ENCODE data around the gene MPPED1. TPM values are rescaled to one million over a fixed set of nuclear protein-coding genes. Genes with fewer than 3 reads are reported as not detected.

Gene MPPED1
- total RNA-seq, 1 experiment from 2014 or later = not detected

DNA sequence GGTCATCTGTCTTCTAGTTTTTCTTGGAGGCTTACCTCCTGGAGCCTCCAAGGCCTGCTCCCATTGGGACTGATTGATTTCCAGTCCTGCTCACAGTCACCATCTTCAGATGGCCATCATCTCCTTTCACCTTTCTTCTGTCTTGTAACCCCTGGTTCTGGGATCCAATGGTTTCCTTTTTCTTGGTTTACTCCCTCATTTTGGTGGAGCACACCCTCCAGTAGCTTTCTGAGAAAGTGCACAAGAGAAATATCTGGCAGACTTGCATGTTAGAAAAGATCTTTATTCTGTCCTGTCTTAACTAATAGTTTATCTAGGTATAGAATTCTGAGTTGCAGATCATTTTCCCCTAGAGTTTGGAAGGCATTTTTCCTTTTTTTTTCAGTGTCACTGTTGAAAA lies 50.9 kb downstream of the MPPED1 start:
- TF ChIP-seq, protein P1, sequence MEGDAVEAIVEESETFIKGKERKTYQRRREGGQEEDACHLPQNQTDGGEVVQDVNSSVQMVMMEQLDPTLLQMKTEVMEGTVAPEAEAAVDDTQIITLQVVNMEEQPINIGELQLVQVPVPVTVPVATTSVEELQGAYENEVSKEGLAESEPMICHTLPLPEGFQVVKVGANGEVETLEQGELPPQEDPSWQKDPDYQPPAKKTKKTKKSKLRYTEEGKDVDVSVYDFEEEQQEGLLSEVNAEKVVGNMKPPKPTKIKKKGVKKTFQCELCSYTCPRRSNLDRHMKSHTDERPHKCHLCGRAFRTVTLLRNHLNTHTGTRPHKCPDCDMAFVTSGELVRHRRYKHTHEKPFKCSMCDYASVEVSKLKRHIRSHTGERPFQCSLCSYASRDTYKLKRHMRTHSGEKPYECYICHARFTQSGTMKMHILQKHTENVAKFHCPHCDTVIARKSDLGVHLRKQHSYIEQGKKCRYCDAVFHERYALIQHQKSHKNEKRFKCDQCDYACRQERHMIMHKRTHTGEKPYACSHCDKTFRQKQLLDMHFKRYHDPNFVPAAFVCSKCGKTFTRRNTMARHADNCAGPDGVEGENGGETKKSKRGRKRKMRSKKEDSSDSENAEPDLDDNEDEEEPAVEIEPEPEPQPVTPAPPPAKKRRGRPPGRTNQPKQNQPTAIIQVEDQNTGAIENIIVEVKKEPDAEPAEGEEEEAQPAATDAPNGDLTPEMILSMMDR (IDR thresholded peaks at IDR 0.05; ENCODE audit: unreplicated experiment) = no peak
- H3K4me1 Mint-ChIP-seq (ENCODE audit: insufficient read depth, unreplicated experiment) = no peaks in the 10 kb centered on the region
- peaks cover 58% of the 10 kb centered on the region for H3K27me3 Mint-ChIP-seq (ENCODE audit: insufficient read depth, unreplicated experiment)
- no peak overlapping the region for H3K27ac Mint-ChIP-seq (ENCODE audit: low read depth, unreplicated experiment)
- BruUV-seq (replicated peaks) = no TSS peak
- H3K36me3 Mint-ChIP-seq (ENCODE audit: insufficient read depth, unreplicated experiment) = peaks cover 6% of the 10 kb centered on the region
- POLR2A ChIA-PET = no interaction called here
- no peak overlapping the region for H3K4me3 Mint-ChIP-seq (ENCODE audit: unreplicated experiment)
- CTCF ChIA-PET = no interaction called here
- intact Hi-C loops (cut with micrococcal nuclease) = no loop called here
- no peak for DNase-seq (ENCODE audit: unreplicated experiment)
- H3K9me3 Mint-ChIP-seq (ENCODE audit: unreplicated experiment) = peaks cover 7% of the 10 kb centered on the region

GRCh38 chr22:43464809-43465208 lies 53.0 kb downstream of the MPPED1 start:
- POLR2A ChIA-PET = no interaction called here
- peaks cover 7% of the 10 kb centered on the region for H3K9me3 Mint-ChIP-seq (ENCODE audit: unreplicated experiment)
- no TSS peak for BruUV-seq (replicated peaks)
- no peak for DNase-seq (ENCODE audit: unreplicated experiment)
- H3K4me3 Mint-ChIP-seq (ENCODE audit: unreplicated experiment) = no peak overlapping the region
- TF ChIP-seq, protein P1 (IDR thresholded peaks at IDR 0.05; ENCODE audit: unreplicated experiment) = no peak
- CTCF ChIA-PET = no interaction called here
- H3K36me3 Mint-ChIP-seq (ENCODE audit: insufficient read depth, unreplicated experiment) = peaks cover 6% of the 10 kb centered on the region
- H3K4me1 Mint-ChIP-seq (ENCODE audit: insufficient read depth, unreplicated experiment) = no peaks in the 10 kb centered on the region
- H3K27me3 Mint-ChIP-seq (ENCODE audit: insufficient read depth, unreplicated experiment) = peaks cover 48% of the 10 kb centered on the region
- intact Hi-C loops (cut with micrococcal nuclease) = no loop called here
- no peak overlapping the region for H3K27ac Mint-ChIP-seq (ENCODE audit: low read depth, unreplicated experiment)

DNA sequence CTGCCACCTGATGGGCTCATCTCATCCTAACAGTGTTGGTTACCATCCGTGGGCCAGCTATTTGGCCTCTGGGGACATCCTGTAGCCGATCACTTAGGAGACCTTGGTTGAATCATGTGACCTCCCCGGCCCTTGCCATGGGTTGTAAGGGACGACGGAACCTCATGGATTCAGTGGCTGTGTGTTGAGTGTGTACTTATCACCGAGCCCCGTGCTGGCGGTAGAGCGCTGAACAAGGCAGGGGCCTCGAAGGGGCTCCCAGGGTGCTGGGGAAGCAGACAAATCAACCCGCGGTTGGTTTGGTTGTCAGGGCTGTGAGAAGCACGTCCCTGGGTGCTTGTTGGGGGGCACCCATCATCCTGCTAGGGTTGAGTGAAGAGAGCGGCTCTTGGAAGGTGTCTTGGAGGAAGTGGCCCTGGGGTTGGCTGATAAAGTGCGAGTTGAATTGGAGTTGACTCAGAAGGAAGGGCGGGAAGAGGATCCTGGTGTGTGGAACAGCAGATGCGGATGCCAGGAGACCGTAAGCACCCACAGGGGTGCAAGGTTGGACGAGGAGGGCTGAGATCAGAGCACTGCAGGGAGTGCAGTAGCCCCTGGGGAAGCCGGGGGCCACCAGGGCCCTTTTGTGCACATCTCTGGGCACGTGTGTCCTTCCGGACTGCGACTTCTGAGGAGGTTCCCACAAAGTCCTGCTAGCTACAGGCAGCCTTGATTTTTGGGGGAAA lies 53.6 kb downstream of the MPPED1 start:
- TF ChIP-seq, protein P1 (IDR thresholded peaks at IDR 0.05; ENCODE audit: unreplicated experiment) = no peak

GRCh38 chr22:43466710-43467109 lies 54.9 kb downstream of the MPPED1 start:
- no TSS peak for BruUV-seq (replicated peaks)
- Mint-ChIP-seq H3K27ac (ENCODE audit: low read depth, unreplicated experiment) (no peak overlapping the region), H3K36me3 (ENCODE audit: insufficient read depth, unreplicated experiment) (peaks cover 6% of the 10 kb centered on the region), H3K4me1 (ENCODE audit: insufficient read depth, unreplicated experiment) (no peaks in the 10 kb centered on the region), H3K9me3 (ENCODE audit: unreplicated experiment) (peaks cover 7% of the 10 kb centered on the region), H3K4me3 (ENCODE audit: unreplicated experiment) (no peak overlapping the region), H3K27me3 (ENCODE audit: insufficient read depth, unreplicated experiment) (peaks cover 47% of the 10 kb centered on the region)
- TF ChIP-seq, protein P1 (IDR thresholded peaks at IDR 0.05; ENCODE audit: unreplicated experiment) = no peak
- no peak for DNase-seq (ENCODE audit: unreplicated experiment)
- ChIA-PET POLR2A (no interaction called here), CTCF (no interaction called here)
- intact Hi-C loops (cut with micrococcal nuclease) = no loop called here

More for the DNA sequence above, 53.6 kb downstream of the MPPED1 start:
- no TSS peak for BruUV-seq (replicated peaks)
- peaks cover 7% of the 10 kb centered on the region for H3K9me3 Mint-ChIP-seq (ENCODE audit: unreplicated experiment)
- intact Hi-C loops (cut with micrococcal nuclease) = no loop called here
- DNase-seq (ENCODE audit: unreplicated experiment) = no peak
- H3K4me3 Mint-ChIP-seq (ENCODE audit: unreplicated experiment) = no peak overlapping the region
- H3K27me3 Mint-ChIP-seq (ENCODE audit: insufficient read depth, unreplicated experiment) = peaks cover 47% of the 10 kb centered on the region
- no peak overlapping the region for H3K27ac Mint-ChIP-seq (ENCODE audit: low read depth, unreplicated experiment)
- H3K4me1 Mint-ChIP-seq (ENCODE audit: insufficient read depth, unreplicated experiment) = no peaks in the 10 kb centered on the region
- peaks cover 6% of the 10 kb centered on the region for H3K36me3 Mint-ChIP-seq (ENCODE audit: insufficient read depth, unreplicated experiment)
- POLR2A ChIA-PET = no interaction called here
- CTCF ChIA-PET = no interaction called here

Data from MCF 10A (cell line).